Breast epithelium (tissue), 3 donors: ENCODE measurements around the gene SLC39A2.

ENCODE experiments used
- POLR2A ChIP-seq: fragments of 450-650 bp; IDR thresholded peaks from one replicate; pipeline ENCODE4 v1.6.1; 2016; ENCODE audit warnings: antibody characterized with exemption, mild to moderate bottlenecking, moderate library complexity
- POLR2AphosphoS5 ChIP-seq, 3 donors: sonication (generic); formaldehyde crosslinking; IDR thresholded peaks; one replicate each; pipeline ENCODE4 v1.6.1; 2017; ENCODE audit warnings: antibody characterized with exemption in 3 of 3

DNA sequence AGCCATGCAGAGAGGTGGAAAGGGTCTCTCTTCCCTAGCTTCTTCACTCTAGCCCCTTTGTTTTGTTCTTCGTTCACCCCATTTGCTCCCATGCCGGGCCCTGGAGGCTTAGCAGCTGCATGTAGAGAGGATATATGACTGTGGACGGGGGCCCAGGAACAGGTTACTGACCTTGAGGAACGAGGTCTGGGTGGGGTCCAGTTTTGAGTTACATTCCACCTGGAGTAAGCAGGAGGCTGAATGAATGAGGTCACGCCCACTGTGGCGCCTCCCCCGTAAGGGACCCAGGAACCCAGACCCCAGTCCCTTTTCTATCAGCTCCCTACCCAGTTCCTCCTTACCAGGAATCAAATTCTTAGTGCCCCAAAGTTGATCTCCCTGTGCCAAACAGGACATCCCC, 19.2 kb downstream of the SLC39A2 start:
- TF ChIP-seq POLR2A (no peak), POLR2AphosphoS5 (IDR thresholded peaks at IDR 0.05) (no peak)
